WTC11 (cell line): ENCODE data around the gene ENTHD1. TPM values are rescaled to one million over a fixed set of nuclear protein-coding genes. Genes with fewer than 3 reads are reported as not detected.

Experiments
- ATAC-seq: fragments of 200-7000 bp; cut with Tn5 transposase; 2 replicates; pipeline ENCODE4 v1.10.0; 2021; ENCODE audit warnings: mild to moderate bottlenecking, moderate library complexity
- CTCF ChIA-PET: fragments of 300-600 bp; sonication (Branson Sonifier 250); formaldehyde crosslinking; loops from one replicate; lab custom pipeline; 2021; ENCODE audit warnings: antibody characterized with exemption; lab: Charles Lee
- POLR2A ChIA-PET: fragments of 350-600 bp; sonication (Branson Sonifier 250); formaldehyde crosslinking; loops from one replicate; lab custom pipeline; 2021; ENCODE audit warnings: antibody characterized with exemption; lab: Charles Lee
- DNase-seq: peaks from one replicate; pipeline ENCODE4 v3.0.0; 2021; ENCODE audit warnings: low spot score
- H3K27ac Mint-ChIP-seq: 2 replicates; pipeline ENCODE4 v1.8.0; 2021; ENCODE audit warnings: mixed read lengths
- H3K27me3 Mint-ChIP-seq: 2 replicates; pipeline ENCODE4 v1.8.0; 2021; ENCODE audit warnings: low read depth, mild to moderate bottlenecking, moderate library complexity, mixed read lengths
- H3K36me3 Mint-ChIP-seq: 2 replicates; pipeline ENCODE4 v1.8.0; 2021; ENCODE audit warnings: mixed read lengths
- H3K4me1 Mint-ChIP-seq: 2 replicates; pipeline ENCODE4 v1.8.0; 2022; ENCODE audit warnings: mixed read lengths
- H3K4me3 Mint-ChIP-seq: 2 replicates; pipeline ENCODE4 v1.8.0; 2021; ENCODE audit warnings: mild to moderate bottlenecking, moderate library complexity, mixed read lengths
- H3K9me3 Mint-ChIP-seq: 2 replicates; pipeline ENCODE4 v1.8.0; 2021; ENCODE audit warnings: mixed read lengths
- ELF4 ChIP-seq: sonication (generic); formaldehyde crosslinking; IDR thresholded peaks from 2 replicates; pipeline ENCODE4 v1.8.1; 2022; ENCODE audit warnings: low read depth, mild to moderate bottlenecking, moderate library complexity, missing genetic modification reagents
- EMX1 ChIP-seq: fragments of 250-450 bp; sonication (Bioruptor Pico); IDR thresholded peaks from 2 replicates; pipeline ENCODE4 v1.8.0; 2021; ENCODE audit warnings: mild to moderate bottlenecking
- FOXK1 ChIP-seq: sonication (generic); formaldehyde crosslinking; IDR thresholded peaks from 2 replicates; pipeline ENCODE4 v1.8.0; 2022; ENCODE audit warnings: mild to moderate bottlenecking, moderate library complexity, missing genetic modification reagents
- GTF2I ChIP-seq: fragments of 250-450 bp; sonication (Bioruptor Pico); conservative IDR thresholded peaks from 2 replicates; pipeline ENCODE4 v1.4.0; 2021; ENCODE audit warnings: mild to moderate bottlenecking
- IRF2 ChIP-seq: sonication (generic); formaldehyde crosslinking; IDR thresholded peaks from 2 replicates; pipeline ENCODE4 v1.8.0; 2022; ENCODE audit warnings: low read depth, missing genetic modification reagents, borderline replicate concordance
- MYBL2 ChIP-seq: sonication (generic); formaldehyde crosslinking; IDR thresholded peaks from 2 replicates; pipeline ENCODE4 v1.8.1; 2023; ENCODE audit warnings: mild to moderate bottlenecking, moderate library complexity, missing genetic modification reagents
- NFATC4 ChIP-seq: fragments of 250-450 bp; sonication (Bioruptor Pico); IDR thresholded peaks from 2 replicates; pipeline ENCODE4 v1.9.0; 2021; ENCODE audit warnings: mild to moderate bottlenecking
- NR1H2 ChIP-seq: sonication (generic); formaldehyde crosslinking; IDR thresholded peaks from 2 replicates; pipeline ENCODE4 v1.9.0; 2021; ENCODE audit warnings: mild to moderate bottlenecking, moderate library complexity, missing genetic modification reagents
- OVOL2 ChIP-seq: fragments of 250-450 bp; sonication (Bioruptor Pico); IDR thresholded peaks from 2 replicates; pipeline ENCODE4 v1.9.0; 2021; ENCODE audit warnings: mild to moderate bottlenecking, borderline replicate concordance
- SMAD3 ChIP-seq: sonication (generic); formaldehyde crosslinking; IDR thresholded peaks from 2 replicates; pipeline ENCODE4 v1.8.0; 2022; ENCODE audit warnings: missing genetic modification reagents, mild to moderate bottlenecking, borderline replicate concordance
- SP1 ChIP-seq: sonication (generic); formaldehyde crosslinking; conservative IDR thresholded peaks from 2 replicates; pipeline ENCODE4 v1.8.1; 2022; ENCODE audit warnings: missing genetic modification reagents
- ZBTB21 ChIP-seq: sonication (generic); formaldehyde crosslinking; IDR thresholded peaks from 2 replicates; pipeline ENCODE4 v1.8.1; 2023; ENCODE audit warnings: mild to moderate bottlenecking, missing genetic modification reagents, borderline replicate concordance
- ZNF121 ChIP-seq: sonication (generic); formaldehyde crosslinking; IDR thresholded peaks from 2 replicates; pipeline ENCODE4 v1.8.0; 2023; ENCODE audit warnings: missing genetic modification reagents
- ZNF396 ChIP-seq: fragments of 250-450 bp; sonication (Bioruptor Pico); IDR thresholded peaks from 2 replicates; pipeline ENCODE4 v1.8.0; 2021; ENCODE audit warnings: mild to moderate bottlenecking, moderate library complexity, borderline replicate concordance
- ZNF416 ChIP-seq: fragments of 250-450 bp; sonication (Bioruptor Pico); IDR thresholded peaks from 2 replicates; pipeline ENCODE4 v1.9.0; 2021; ENCODE audit warnings: mild to moderate bottlenecking, inconsistent platforms
- total RNA-seq: library from RNA; stranded (reverse); gene quantifications from 3 replicates; pipeline ENCODE4 v1.2.3, GENCODE V29; 2021
- TF ChIP-seq, protein P1 (sequence below): fragments of 250-450 bp; sonication (Bioruptor Pico); IDR thresholded peaks from 2 replicates; pipeline ENCODE4 v2.1.2; 2022; ENCODE audit warnings: mild to moderate bottlenecking, moderate library complexity
- TF ChIP-seq, protein P2 (sequence below): fragments of 200-600 bp; IDR thresholded peaks from 2 replicates; pipeline ENCODE4 v1.8.0; 2022; ENCODE audit warnings: antibody characterized with exemption
- TF ChIP-seq, protein P3 (sequence below): fragments of 250-450 bp; sonication (Bioruptor Pico); IDR thresholded peaks from 2 replicates; pipeline ENCODE4 v1.9.0; 2021; ENCODE audit warnings: moderate library complexity, mild to moderate bottlenecking, inconsistent platforms, borderline replicate concordance
- TF ChIP-seq, protein P4 (sequence below): sonication (generic); formaldehyde crosslinking; IDR thresholded peaks from 2 replicates; pipeline ENCODE4 v1.8.1; 2023; ENCODE audit warnings: mild to moderate bottlenecking, missing genetic modification reagents
- TF ChIP-seq, protein P5 (sequence below): sonication (generic); formaldehyde crosslinking; IDR thresholded peaks from 2 replicates; pipeline ENCODE4 v1.8.1; 2022; ENCODE audit warnings: low read depth, missing genetic modification reagents, borderline replicate concordance
- TF ChIP-seq, protein P6 (sequence below): sonication (generic); formaldehyde crosslinking; IDR thresholded peaks from 2 replicates; pipeline ENCODE4 v1.8.1; 2023; ENCODE audit warnings: mild to moderate bottlenecking, missing genetic modification reagents, moderate library complexity
- TF ChIP-seq, protein P7 (sequence below): sonication (generic); formaldehyde crosslinking; IDR thresholded peaks from 2 replicates; pipeline ENCODE4 v1.8.1; 2023; ENCODE audit warnings: mild to moderate bottlenecking, missing genetic modification reagents, borderline replicate concordance

The ENTHD1 gene
- total RNA-seq, 1 experiment from 2014 or later, result not detected

DNA sequence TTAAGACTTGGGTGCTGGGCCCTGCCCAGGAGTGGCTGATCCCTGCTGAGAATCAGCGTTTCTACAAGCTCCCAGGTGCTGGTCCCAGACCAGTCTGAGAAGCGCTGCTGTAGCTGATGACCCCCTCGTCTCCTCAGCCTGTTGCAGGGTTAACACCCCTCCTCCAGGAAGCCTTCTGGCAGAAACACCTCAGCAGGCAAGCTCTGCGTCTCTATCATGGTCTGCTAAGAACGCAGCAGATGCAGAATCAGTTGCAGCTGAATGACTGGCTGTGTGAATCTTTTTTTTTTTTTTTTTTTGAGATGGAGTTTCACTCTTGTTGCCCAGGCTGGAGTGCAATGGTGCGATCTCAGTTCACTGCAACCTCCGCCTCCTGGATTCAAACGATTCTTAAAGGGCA, 190.5 kb downstream of the ENTHD1 start:
- TF ChIP-seq, protein P1, sequence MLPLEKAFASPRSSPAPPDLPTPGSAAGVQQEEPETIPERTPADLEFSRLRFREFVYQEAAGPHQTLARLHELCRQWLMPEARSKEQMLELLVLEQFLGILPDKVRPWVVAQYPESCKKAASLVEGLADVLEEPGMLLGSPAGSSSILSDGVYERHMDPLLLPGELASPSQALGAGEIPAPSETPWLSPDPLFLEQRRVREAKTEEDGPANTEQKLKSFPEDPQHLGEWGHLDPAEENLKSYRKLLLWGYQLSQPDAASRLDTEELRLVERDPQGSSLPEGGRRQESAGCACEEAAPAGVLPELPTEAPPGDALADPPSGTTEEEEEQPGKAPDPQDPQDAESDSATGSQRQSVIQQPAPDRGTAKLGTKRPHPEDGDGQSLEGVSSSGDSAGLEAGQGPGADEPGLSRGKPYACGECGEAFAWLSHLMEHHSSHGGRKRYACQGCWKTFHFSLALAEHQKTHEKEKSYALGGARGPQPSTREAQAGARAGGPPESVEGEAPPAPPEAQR (CRISPR knock-in tag), result no peak
- TF ChIP-seq EMX1 (CRISPR knock-in tag), result no peak
- TF ChIP-seq, protein P2, sequence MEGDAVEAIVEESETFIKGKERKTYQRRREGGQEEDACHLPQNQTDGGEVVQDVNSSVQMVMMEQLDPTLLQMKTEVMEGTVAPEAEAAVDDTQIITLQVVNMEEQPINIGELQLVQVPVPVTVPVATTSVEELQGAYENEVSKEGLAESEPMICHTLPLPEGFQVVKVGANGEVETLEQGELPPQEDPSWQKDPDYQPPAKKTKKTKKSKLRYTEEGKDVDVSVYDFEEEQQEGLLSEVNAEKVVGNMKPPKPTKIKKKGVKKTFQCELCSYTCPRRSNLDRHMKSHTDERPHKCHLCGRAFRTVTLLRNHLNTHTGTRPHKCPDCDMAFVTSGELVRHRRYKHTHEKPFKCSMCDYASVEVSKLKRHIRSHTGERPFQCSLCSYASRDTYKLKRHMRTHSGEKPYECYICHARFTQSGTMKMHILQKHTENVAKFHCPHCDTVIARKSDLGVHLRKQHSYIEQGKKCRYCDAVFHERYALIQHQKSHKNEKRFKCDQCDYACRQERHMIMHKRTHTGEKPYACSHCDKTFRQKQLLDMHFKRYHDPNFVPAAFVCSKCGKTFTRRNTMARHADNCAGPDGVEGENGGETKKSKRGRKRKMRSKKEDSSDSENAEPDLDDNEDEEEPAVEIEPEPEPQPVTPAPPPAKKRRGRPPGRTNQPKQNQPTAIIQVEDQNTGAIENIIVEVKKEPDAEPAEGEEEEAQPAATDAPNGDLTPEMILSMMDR, result no peak
- TF ChIP-seq GTF2I, result no peak
- no peak for TF ChIP-seq ZBTB21 (CRISPR knock-in tag)
- TF ChIP-seq SMAD3 (CRISPR knock-in tag), result no peak
- TF ChIP-seq ZNF416 (CRISPR knock-in tag), result no peak
- TF ChIP-seq, protein P3, sequence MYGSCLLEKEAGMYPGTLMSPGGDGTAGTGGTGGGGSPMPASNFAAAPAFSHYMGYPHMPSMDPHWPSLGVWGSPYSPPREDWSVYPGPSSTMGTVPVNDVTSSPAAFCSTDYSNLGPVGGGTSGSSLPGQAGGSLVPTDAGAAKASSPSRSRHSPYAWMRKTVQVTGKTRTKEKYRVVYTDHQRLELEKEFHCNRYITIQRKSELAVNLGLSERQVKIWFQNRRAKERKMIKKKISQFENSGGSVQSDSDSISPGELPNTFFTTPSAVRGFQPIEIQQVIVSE (CRISPR knock-in tag), result no peak
- TF ChIP-seq, protein P4, sequence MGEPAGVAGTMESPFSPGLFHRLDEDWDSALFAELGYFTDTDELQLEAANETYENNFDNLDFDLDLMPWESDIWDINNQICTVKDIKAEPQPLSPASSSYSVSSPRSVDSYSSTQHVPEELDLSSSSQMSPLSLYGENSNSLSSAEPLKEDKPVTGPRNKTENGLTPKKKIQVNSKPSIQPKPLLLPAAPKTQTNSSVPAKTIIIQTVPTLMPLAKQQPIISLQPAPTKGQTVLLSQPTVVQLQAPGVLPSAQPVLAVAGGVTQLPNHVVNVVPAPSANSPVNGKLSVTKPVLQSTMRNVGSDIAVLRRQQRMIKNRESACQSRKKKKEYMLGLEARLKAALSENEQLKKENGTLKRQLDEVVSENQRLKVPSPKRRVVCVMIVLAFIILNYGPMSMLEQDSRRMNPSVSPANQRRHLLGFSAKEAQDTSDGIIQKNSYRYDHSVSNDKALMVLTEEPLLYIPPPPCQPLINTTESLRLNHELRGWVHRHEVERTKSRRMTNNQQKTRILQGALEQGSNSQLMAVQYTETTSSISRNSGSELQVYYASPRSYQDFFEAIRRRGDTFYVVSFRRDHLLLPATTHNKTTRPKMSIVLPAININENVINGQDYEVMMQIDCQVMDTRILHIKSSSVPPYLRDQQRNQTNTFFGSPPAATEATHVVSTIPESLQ (CRISPR knock-in tag), result no peak
- no peak for TF ChIP-seq ZNF396 (CRISPR knock-in tag)
- TF ChIP-seq, protein P5, sequence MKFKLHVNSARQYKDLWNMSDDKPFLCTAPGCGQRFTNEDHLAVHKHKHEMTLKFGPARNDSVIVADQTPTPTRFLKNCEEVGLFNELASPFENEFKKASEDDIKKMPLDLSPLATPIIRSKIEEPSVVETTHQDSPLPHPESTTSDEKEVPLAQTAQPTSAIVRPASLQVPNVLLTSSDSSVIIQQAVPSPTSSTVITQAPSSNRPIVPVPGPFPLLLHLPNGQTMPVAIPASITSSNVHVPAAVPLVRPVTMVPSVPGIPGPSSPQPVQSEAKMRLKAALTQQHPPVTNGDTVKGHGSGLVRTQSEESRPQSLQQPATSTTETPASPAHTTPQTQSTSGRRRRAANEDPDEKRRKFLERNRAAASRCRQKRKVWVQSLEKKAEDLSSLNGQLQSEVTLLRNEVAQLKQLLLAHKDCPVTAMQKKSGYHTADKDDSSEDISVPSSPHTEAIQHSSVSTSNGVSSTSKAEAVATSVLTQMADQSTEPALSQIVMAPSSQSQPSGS (CRISPR knock-in tag), result no peak
- TF ChIP-seq OVOL2, result no peak
- no peak for TF ChIP-seq IRF2 (CRISPR knock-in tag)
- no peak for TF ChIP-seq NFATC4 (CRISPR knock-in tag)
- TF ChIP-seq SP1 (CRISPR knock-in tag), result no peak
- TF ChIP-seq MYBL2 (CRISPR knock-in tag), result no peak
- no peak for TF ChIP-seq NR1H2 (CRISPR knock-in tag)
- H3K27ac Mint-ChIP-seq, result no peak overlapping the region

DNA sequence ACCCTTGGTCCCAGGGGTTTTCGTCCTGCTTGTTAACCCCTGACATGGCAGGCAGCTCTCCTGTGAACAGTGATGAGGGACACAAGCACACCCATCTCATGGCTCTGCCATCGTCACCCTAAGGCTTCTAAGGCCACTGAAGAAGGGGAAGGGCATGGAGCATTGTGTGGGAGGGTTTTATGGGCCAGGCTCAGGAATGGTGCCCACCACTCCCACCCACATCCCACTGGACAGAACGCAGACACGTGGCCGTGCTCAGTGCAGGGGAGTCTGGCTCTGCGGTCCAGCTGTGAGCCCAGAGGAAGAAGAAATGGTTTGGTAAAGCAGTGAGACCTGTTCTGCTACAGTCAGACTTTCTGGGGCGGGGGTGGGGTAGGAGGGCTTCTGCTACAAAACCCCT, 193.0 kb downstream of the ENTHD1 start:
- ChIA-PET POLR2A (interaction anchor here (0.6 kb wide), 1 partner anchor 225 kb away, joined by 3 read pairs; no protein-coding TSS in a partner anchor), CTCF (interaction anchor here (1.3 to 1.4 kb wide), 2 partner anchors 157 to 1022 kb away, joined by 3 read pairs; no protein-coding TSS in a partner anchor)
- no peaks in the 10 kb centered on the region for H3K36me3 Mint-ChIP-seq
- no peak for TF ChIP-seq ELF4 (CRISPR knock-in tag)
- TF ChIP-seq, protein P6, sequence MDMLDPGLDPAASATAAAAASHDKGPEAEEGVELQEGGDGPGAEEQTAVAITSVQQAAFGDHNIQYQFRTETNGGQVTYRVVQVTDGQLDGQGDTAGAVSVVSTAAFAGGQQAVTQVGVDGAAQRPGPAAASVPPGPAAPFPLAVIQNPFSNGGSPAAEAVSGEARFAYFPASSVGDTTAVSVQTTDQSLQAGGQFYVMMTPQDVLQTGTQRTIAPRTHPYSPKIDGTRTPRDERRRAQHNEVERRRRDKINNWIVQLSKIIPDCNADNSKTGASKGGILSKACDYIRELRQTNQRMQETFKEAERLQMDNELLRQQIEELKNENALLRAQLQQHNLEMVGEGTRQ, result no peak
- no peak for TF ChIP-seq FOXK1 (CRISPR knock-in tag)
- no peak for TF ChIP-seq ZNF121 (CRISPR knock-in tag)
- TF ChIP-seq, protein P7, sequence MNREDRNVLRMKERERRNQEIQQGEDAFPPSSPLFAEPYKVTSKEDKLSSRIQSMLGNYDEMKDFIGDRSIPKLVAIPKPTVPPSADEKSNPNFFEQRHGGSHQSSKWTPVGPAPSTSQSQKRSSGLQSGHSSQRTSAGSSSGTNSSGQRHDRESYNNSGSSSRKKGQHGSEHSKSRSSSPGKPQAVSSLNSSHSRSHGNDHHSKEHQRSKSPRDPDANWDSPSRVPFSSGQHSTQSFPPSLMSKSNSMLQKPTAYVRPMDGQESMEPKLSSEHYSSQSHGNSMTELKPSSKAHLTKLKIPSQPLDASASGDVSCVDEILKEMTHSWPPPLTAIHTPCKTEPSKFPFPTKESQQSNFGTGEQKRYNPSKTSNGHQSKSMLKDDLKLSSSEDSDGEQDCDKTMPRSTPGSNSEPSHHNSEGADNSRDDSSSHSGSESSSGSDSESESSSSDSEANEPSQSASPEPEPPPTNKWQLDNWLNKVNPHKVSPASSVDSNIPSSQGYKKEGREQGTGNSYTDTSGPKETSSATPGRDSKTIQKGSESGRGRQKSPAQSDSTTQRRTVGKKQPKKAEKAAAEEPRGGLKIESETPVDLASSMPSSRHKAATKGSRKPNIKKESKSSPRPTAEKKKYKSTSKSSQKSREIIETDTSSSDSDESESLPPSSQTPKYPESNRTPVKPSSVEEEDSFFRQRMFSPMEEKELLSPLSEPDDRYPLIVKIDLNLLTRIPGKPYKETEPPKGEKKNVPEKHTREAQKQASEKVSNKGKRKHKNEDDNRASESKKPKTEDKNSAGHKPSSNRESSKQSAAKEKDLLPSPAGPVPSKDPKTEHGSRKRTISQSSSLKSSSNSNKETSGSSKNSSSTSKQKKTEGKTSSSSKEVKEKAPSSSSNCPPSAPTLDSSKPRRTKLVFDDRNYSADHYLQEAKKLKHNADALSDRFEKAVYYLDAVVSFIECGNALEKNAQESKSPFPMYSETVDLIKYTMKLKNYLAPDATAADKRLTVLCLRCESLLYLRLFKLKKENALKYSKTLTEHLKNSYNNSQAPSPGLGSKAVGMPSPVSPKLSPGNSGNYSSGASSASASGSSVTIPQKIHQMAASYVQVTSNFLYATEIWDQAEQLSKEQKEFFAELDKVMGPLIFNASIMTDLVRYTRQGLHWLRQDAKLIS (CRISPR knock-in tag), result no peak

More for the DNA sequence above, 190.5 kb downstream of the ENTHD1 start:
- Mint-ChIP-seq H3K9me3 (no peaks in the 10 kb centered on the region), H3K36me3 (no peaks in the 10 kb centered on the region), H3K4me1 (peaks cover 10% of the 10 kb centered on the region), H3K4me3 (no peak overlapping the region), H3K27me3 (no peaks in the 10 kb centered on the region; the same call in 1 of the 2 replicates)
- POLR2A ChIA-PET, result no interaction called here
- CTCF ChIA-PET, result interaction anchor here (1.0 to 1.4 kb wide), 3 partner anchors 18 to 136 kb away, joined by 3 to 4 read pairs (median 3); no protein-coding TSS in a partner anchor
- ATAC-seq (no peak), DNase-seq (no peak)

More for the DNA sequence above, 193.0 kb downstream of the ENTHD1 start:
- DNase-seq, result no peak
- H3K4me3 Mint-ChIP-seq, result no peak overlapping the region
- no peak for ATAC-seq
- no peaks in the 10 kb centered on the region for H3K9me3 Mint-ChIP-seq
- H3K27ac Mint-ChIP-seq, result no peak overlapping the region
- H3K4me1 Mint-ChIP-seq, result no peaks in the 10 kb centered on the region
- no peaks in the 10 kb centered on the region; the same call in 1 of the 2 replicates for H3K27me3 Mint-ChIP-seq
